Keratinocyte (primary cell): Measurements from ENCODE around the gene STK32B. TPM values are rescaled to one million over a fixed set of nuclear protein-coding genes. Genes with fewer than 3 reads are reported as not detected.
A peak's percentile ranks its signal among the peaks of the same experiment; 100 is the strongest.

ENCODE experiments used
- DNase-seq: peaks from one replicate; pipeline ENCODE4 v3.0.0-alpha.2; 2011; ENCODE audit warnings: low read depth, missing footprints, low spot score
- FAIRE-seq: peaks from 2 replicates; lab custom pipeline; 2011; peaks lifted over from hg19 to GRCh38; lab: Jason Lieb, UNC
- H2AFZ ChIP-seq: 2 replicates; pipeline ENCODE4 v1.6.0; 2012; ENCODE audit warnings: low read length, control low read depth, inconsistent platforms; ENCODE audit not compliant: control insufficient read depth
- H3K27ac ChIP-seq: 2 replicates; pipeline ENCODE4 v1.5.1; 2011; ENCODE audit warnings: low read length; ENCODE audit not compliant: control insufficient read depth, insufficient read depth
- H3K27me3 ChIP-seq: 3 replicates; pipeline ENCODE4 v1.6.0; 2011; ENCODE audit warnings: low read length; ENCODE audit not compliant: control insufficient read depth, insufficient read depth; ENCODE audit errors: extremely low read depth
- H3K36me3 ChIP-seq, 2 experiments: 2 replicates in 1 of 2; 3 replicates in 1 of 2; pipeline ENCODE4 v1.5.1; 2011; ENCODE audit warnings: low read length in 2 of 2, mild to moderate bottlenecking in 1 of 2; ENCODE audit not compliant: control insufficient read depth in 2 of 2, insufficient read depth in 2 of 2; ENCODE audit errors: extremely low read depth in 1 of 2
- H3K4me1 ChIP-seq: 3 replicates; pipeline ENCODE4 v1.5.1; 2011; ENCODE audit warnings: low read length; ENCODE audit not compliant: control insufficient read depth, insufficient read depth; ENCODE audit errors: extremely low read depth
- H3K4me2 ChIP-seq: 3 replicates; pipeline ENCODE4 v1.6.0; 2011; ENCODE audit warnings: low read depth, low read length; ENCODE audit not compliant: control insufficient read depth, insufficient read depth; ENCODE audit errors: extremely low read depth
- H3K4me3 ChIP-seq, 3 experiments: fragments of 200-600 bp in 1 of 3; sonication (generic) in 1 of 3; 2 replicates in 2 of 3; 3 replicates in 1 of 3; pipeline ENCODE4 v1.5.1; 2011 to 2016; ENCODE audit warnings: low read length in 3 of 3, mild to moderate bottlenecking in 3 of 3, control low read depth in 2 of 3, inconsistent platforms in 1 of 3, low read depth in 1 of 3, mixed read lengths in 1 of 3, mixed run types in 1 of 3, moderate library complexity in 1 of 3; ENCODE audit not compliant: control insufficient read depth in 2 of 3, insufficient read depth in 2 of 3; ENCODE audit errors: extremely low read depth in 1 of 3
- H3K79me2 ChIP-seq: 2 replicates; pipeline ENCODE4 v1.6.0; 2012; ENCODE audit warnings: low read length; ENCODE audit not compliant: control insufficient read depth, insufficient read depth
- H3K9ac ChIP-seq: 3 replicates; pipeline ENCODE4 v1.6.0; 2011; ENCODE audit warnings: low read length; ENCODE audit not compliant: control insufficient read depth, insufficient read depth; ENCODE audit errors: extremely low read depth
- H3K9me1 ChIP-seq: 3 replicates; pipeline ENCODE4 v1.6.0; 2011; ENCODE audit warnings: low read length; ENCODE audit not compliant: control insufficient read depth, insufficient read depth; ENCODE audit errors: extremely low read depth
- H3K9me3 ChIP-seq: 2 replicates; pipeline ENCODE4 v1.5.1; 2012; ENCODE audit warnings: low read depth, low read length; ENCODE audit not compliant: control insufficient read depth
- H4K20me1 ChIP-seq: 3 replicates; pipeline ENCODE4 v1.6.0; 2011; ENCODE audit warnings: low read length; ENCODE audit not compliant: control insufficient read depth, insufficient read depth; ENCODE audit errors: extremely low read depth
- EZH2 ChIP-seq: IDR thresholded peaks from one replicate; pipeline ENCODE4 v1.6.1; 2012; ENCODE audit warnings: inconsistent platforms, mild to moderate bottlenecking, low read length, moderate library complexity
- dilution Hi-C: fragments of 300-500 bp; cut with MboI; formaldehyde crosslinking; loops from one replicate; pipeline ENCODE4 v1.7.0; 2020; ENCODE audit warnings: low sequenced_read_pairs; ENCODE audit not compliant: extremely low pct_ligation_motif_present
- polyA plus RNA-seq, 5 experiments: library from polyadenylated mRNA; depleted of rRNA in 3 of 5; stranded (reverse) in 3 of 5; stranded (forward) in 1 of 5; unstranded in 1 of 5; fragments of >200 nt; gene quantifications; 1 replicate in 1 of 5; 2 replicates in 3 of 5; 3 replicates in 1 of 5; pipeline versions ENCODE4 v1.2.1 to v1.2.3, GENCODE V29; 2011 to 2012; ENCODE audit warnings: missing spikeins in 2 of 5, low read depth in 1 of 5, low replicate concordance in 1 of 5
- TF ChIP-seq, protein P1 (sequence below), 3 experiments: IDR thresholded peaks in 1 of 3; conservative IDR thresholded peaks in 1 of 3; optimal IDR thresholded peaks in 1 of 3; 2 replicates in 2 of 3; 3 replicates in 1 of 3; pipeline versions ENCODE3 to v1.5.1; 2011; ENCODE audit warnings: low read length in 3 of 3, mild to moderate bottlenecking in 3 of 3, moderate library complexity in 2 of 3, control low read depth in 1 of 3, inconsistent platforms in 1 of 3; ENCODE audit not compliant: insufficient read depth in 2 of 3; ENCODE audit errors: extremely low read depth in 1 of 3

The STK32B gene
- polyA plus RNA-seq, 1 donor (not counting 4 experiments of a cell fraction or from before 2014, with no cell fraction given) = 3.4 TPM

DNA sequence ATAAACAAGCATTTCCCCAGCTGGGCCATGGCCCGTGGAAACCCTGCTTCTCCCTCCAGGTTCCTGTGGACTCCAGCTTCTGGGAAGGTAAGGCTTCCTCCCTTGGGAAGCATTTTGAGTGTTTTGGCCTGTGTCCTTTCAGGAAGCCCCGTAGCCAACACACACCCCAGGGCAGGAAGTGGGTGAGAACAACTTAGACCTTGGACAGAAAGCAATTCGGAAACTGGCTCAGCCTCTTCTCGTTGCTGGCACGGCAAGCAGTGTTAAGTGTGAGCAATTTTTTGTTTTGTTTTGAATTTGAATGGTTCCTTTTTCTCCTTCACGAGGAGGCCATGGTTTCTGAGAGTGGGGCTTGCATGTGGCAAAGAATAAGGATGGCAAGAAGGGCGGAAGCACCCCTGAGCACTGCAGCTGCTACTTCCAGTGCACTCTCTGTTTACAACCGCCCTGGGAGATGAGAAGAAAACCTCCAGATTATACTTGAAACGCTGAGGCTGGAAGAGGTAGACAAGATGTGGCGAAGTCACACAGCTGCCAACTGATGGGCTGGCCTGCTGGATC lies 17.9 kb upstream of the STK32B start:
- H3K4me2 ChIP-seq = peak overlapping the region; percentile 31
- dilution Hi-C loops = no loop called here
- no peaks in the 10 kb centered on the region for H3K79me2 ChIP-seq
- no peaks in the 10 kb centered on the region for H3K36me3 ChIP-seq
- H2AFZ ChIP-seq = peak overlapping the region; percentile 87
- no peaks in the 10 kb centered on the region for H3K27me3 ChIP-seq
- no peak overlapping the region for H3K9ac ChIP-seq
- FAIRE-seq (peak; percentile 65), DNase-seq (no peak)
- peaks cover 29% of the 10 kb centered on the region for H3K4me1 ChIP-seq
- no peak for TF ChIP-seq EZH2
- TF ChIP-seq, protein P1, sequence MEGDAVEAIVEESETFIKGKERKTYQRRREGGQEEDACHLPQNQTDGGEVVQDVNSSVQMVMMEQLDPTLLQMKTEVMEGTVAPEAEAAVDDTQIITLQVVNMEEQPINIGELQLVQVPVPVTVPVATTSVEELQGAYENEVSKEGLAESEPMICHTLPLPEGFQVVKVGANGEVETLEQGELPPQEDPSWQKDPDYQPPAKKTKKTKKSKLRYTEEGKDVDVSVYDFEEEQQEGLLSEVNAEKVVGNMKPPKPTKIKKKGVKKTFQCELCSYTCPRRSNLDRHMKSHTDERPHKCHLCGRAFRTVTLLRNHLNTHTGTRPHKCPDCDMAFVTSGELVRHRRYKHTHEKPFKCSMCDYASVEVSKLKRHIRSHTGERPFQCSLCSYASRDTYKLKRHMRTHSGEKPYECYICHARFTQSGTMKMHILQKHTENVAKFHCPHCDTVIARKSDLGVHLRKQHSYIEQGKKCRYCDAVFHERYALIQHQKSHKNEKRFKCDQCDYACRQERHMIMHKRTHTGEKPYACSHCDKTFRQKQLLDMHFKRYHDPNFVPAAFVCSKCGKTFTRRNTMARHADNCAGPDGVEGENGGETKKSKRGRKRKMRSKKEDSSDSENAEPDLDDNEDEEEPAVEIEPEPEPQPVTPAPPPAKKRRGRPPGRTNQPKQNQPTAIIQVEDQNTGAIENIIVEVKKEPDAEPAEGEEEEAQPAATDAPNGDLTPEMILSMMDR (optimal IDR thresholded peaks at IDR 0.05 in 1 of 3, IDR thresholded peaks at IDR 0.05 in 1 of 3, conservative IDR thresholded peaks at IDR 0.05 in 1 of 3; ENCODE audit: extremely low read depth in 1 of 3, insufficient read depth in 2 of 3, low read length in 3 of 3) = no peak
- H3K9me1 ChIP-seq = no peaks in the 10 kb centered on the region
- no peaks in the 10 kb centered on the region for H3K9me3 ChIP-seq
- H3K27ac ChIP-seq = no peak overlapping the region
- H4K20me1 ChIP-seq = no peaks in the 10 kb centered on the region
- H3K4me3 ChIP-seq = peak overlapping the region in 1 of 3 experiments; percentile 18

DNA sequence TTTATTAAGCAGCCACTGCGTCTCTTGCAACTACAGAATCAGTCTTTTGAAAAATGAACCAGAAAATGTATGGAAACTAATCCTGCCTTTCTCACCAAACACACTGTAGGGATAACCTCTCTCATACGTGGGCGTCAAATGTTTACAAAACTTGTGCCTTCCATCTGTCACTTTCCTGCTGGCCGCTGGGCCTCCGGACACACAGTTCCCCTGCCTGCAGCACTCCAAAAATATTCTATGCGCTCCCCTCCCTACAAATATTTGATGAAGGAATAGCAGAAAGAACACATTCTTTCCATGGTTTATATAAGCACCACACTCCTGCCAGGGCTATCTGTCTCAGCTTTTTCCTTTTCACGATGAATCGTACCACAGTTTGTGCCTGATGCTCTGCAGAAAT lies 17.1 kb upstream of the STK32B start:
- TF ChIP-seq EZH2 = no peak
- TF ChIP-seq, protein P1 (optimal IDR thresholded peaks at IDR 0.05 in 1 of 3, IDR thresholded peaks at IDR 0.05 in 1 of 3, conservative IDR thresholded peaks at IDR 0.05 in 1 of 3; ENCODE audit: extremely low read depth in 1 of 3, insufficient read depth in 2 of 3, low read length in 3 of 3) = no peak
- Histone ChIP-seq H3K27me3 (no peaks in the 10 kb centered on the region), H3K36me3 (no peaks in the 10 kb centered on the region), H3K9ac (no peak overlapping the region), H3K9me3 (no peaks in the 10 kb centered on the region), H4K20me1 (no peaks in the 10 kb centered on the region), H3K79me2 (no peaks in the 10 kb centered on the region), H3K4me1 (peaks cover 31% of the 10 kb centered on the region), H2AFZ (no peak overlapping the region), H3K27ac (no peak overlapping the region), H3K4me2 (no peak overlapping the region), H3K9me1 (no peaks in the 10 kb centered on the region), H3K4me3 (no peak overlapping the region)
- no peak for DNase-seq
- dilution Hi-C loops = no loop called here
- FAIRE-seq = no peak
